HEK293 (cell line): ENCODE measurements around the gene VAV3.

ENCODE experiments used
- CTCF ChIA-PET: fragments of 350-600 bp; formaldehyde crosslinking; extraction: SDS; loops from one replicate; lab custom pipeline; 2021; ENCODE audit warnings: antibody characterized with exemption; lab: Yijun Ruan, JAX
- POLR2A ChIA-PET: fragments of 300-600 bp; formaldehyde crosslinking; extraction: SDS; loops from one replicate; lab custom pipeline; 2020; ENCODE audit warnings: antibody characterized with exemption, inconsistent platforms; lab: Yijun Ruan, JAX
- H3K27ac ChIP-seq: fragments of 200-500 bp; sonication (Bioruptor generic); 2 replicates; pipeline ENCODE4 v1.5.1; 2014; ENCODE audit warnings: low read depth, low read length, control low read depth, inconsistent platforms; ENCODE audit errors: extremely low read depth
- H3K36me3 ChIP-seq, 2 experiments: fragments of 200-500 bp in 1 of 2; sonication (Bioruptor generic) in 1 of 2; 1 replicate in 1 of 2; 2 replicates in 1 of 2; pipeline ENCODE4 v1.5.1; 2014 to 2017; ENCODE audit warnings: inconsistent platforms in 2 of 2, low read length in 2 of 2; ENCODE audit not compliant: control insufficient read depth in 2 of 2, insufficient read depth in 1 of 2
- H3K4me1 ChIP-seq: fragments of 200-500 bp; sonication (Bioruptor generic); 2 replicates; pipeline ENCODE4 v1.5.1; 2014; ENCODE audit warnings: mild to moderate bottlenecking, low read length, inconsistent platforms; ENCODE audit not compliant: control insufficient read depth, insufficient read depth
- H3K4me3 ChIP-seq: 2 replicates; pipeline ENCODE4 v1.5.1; 2011; ENCODE audit warnings: low read depth, mild to moderate bottlenecking, control low read depth, low read length, moderate library complexity
- H3K9me3 ChIP-seq: fragments of 200-500 bp; sonication (Bioruptor generic); 2 replicates; pipeline ENCODE4 v1.5.1; 2014; ENCODE audit warnings: low read depth, low read length, inconsistent platforms; ENCODE audit not compliant: control insufficient read depth, insufficient read depth
- PRDM1 ChIP-seq: fragments of 450-650 bp; formaldehyde crosslinking; IDR thresholded peaks from 2 replicates; pipeline ENCODE4; 2016; ENCODE audit warnings: missing biosample characterization, missing genetic modification characterization
- ZBTB11 ChIP-seq: fragments of 450-650 bp; formaldehyde crosslinking; conservative IDR thresholded peaks from 2 replicates; pipeline ENCODE4 v1.5.1; 2016; ENCODE audit warnings: low read depth, missing biosample characterization, missing genetic modification characterization
- ZBTB8A ChIP-seq: fragments of 450-650 bp; formaldehyde crosslinking; IDR thresholded peaks from 2 replicates; pipeline ENCODE4 v1.5.1; 2016; ENCODE audit warnings: missing biosample characterization, missing genetic modification characterization
- ZFP37 ChIP-seq: fragments of 450-650 bp; formaldehyde crosslinking; IDR thresholded peaks from 2 replicates; pipeline ENCODE4 v1.5.1; 2016; ENCODE audit warnings: missing biosample characterization, missing genetic modification characterization
- ZNF133 ChIP-seq: fragments of 450-650 bp; formaldehyde crosslinking; IDR thresholded peaks from 2 replicates; pipeline ENCODE4 v1.5.1; 2016; ENCODE audit warnings: missing biosample characterization, missing genetic modification characterization
- ZNF157 ChIP-seq: fragments of 450-650 bp; formaldehyde crosslinking; IDR thresholded peaks from 2 replicates; pipeline ENCODE4 v1.5.1; 2016; ENCODE audit warnings: missing biosample characterization, missing genetic modification characterization
- ZNF184 ChIP-seq: fragments of 450-650 bp; IDR thresholded peaks from 2 replicates; pipeline ENCODE4 v1.5.1; 2018; ENCODE audit warnings: missing biosample characterization, mild to moderate bottlenecking, missing genetic modification characterization
- ZNF19 ChIP-seq: fragments of 450-650 bp; formaldehyde crosslinking; IDR thresholded peaks from 2 replicates; pipeline ENCODE4; 2016; ENCODE audit warnings: missing biosample characterization, missing genetic modification characterization, low read depth
- ZNF23 ChIP-seq: fragments of 450-650 bp; formaldehyde crosslinking; IDR thresholded peaks from 2 replicates; pipeline ENCODE4 v1.5.1; 2016; ENCODE audit warnings: missing biosample characterization, missing genetic modification characterization, borderline replicate concordance
- ZNF394 ChIP-seq: fragments of 450-650 bp; formaldehyde crosslinking; IDR thresholded peaks from 2 replicates; pipeline ENCODE4 v1.5.1; 2016; ENCODE audit warnings: missing biosample characterization, missing genetic modification characterization, mild to moderate bottlenecking, moderate library complexity, borderline replicate concordance
- ZNF449 ChIP-seq: fragments of 450-650 bp; formaldehyde crosslinking; IDR thresholded peaks from 2 replicates; pipeline ENCODE4 v1.5.1; 2017; ENCODE audit warnings: missing biosample characterization, mild to moderate bottlenecking, missing genetic modification characterization, moderate library complexity
- ZNF473 ChIP-seq: fragments of 450-650 bp; formaldehyde crosslinking; IDR thresholded peaks from 2 replicates; pipeline ENCODE4 v1.5.1; 2017; ENCODE audit warnings: missing biosample characterization, missing genetic modification characterization
- ZNF488 ChIP-seq: fragments of 450-650 bp; formaldehyde crosslinking; IDR thresholded peaks from 2 replicates; pipeline ENCODE4 v1.5.1; 2016; ENCODE audit warnings: missing biosample characterization, missing genetic modification characterization
- ZNF510 ChIP-seq: fragments of 450-650 bp; formaldehyde crosslinking; IDR thresholded peaks from 2 replicates; pipeline ENCODE4 v1.5.1; 2018; ENCODE audit warnings: mild to moderate bottlenecking, missing genetic modification characterization, missing biosample characterization; ENCODE audit not compliant: insufficient replicate concordance
- ZNF549 ChIP-seq: fragments of 450-650 bp; IDR thresholded peaks from 2 replicates; pipeline ENCODE4 v1.5.1; 2018; ENCODE audit warnings: missing biosample characterization, missing genetic modification characterization, mild to moderate bottlenecking, inconsistent platforms, moderate library complexity
- ZNF555 ChIP-seq: fragments of 450-650 bp; formaldehyde crosslinking; conservative IDR thresholded peaks from 2 replicates; pipeline ENCODE4 v1.5.1; 2017; ENCODE audit warnings: missing biosample characterization, mild to moderate bottlenecking, missing genetic modification characterization, inconsistent platforms
- ZNF623 ChIP-seq: fragments of 450-650 bp; formaldehyde crosslinking; IDR thresholded peaks from 2 replicates; pipeline ENCODE4 v1.5.1; 2016; ENCODE audit warnings: missing biosample characterization, missing genetic modification characterization
- ZNF624 ChIP-seq: fragments of 450-650 bp; formaldehyde crosslinking; IDR thresholded peaks from 2 replicates; pipeline ENCODE4 v1.5.1; 2017; ENCODE audit warnings: missing biosample characterization, missing genetic modification characterization
- ZNF645 ChIP-seq: fragments of 450-650 bp; formaldehyde crosslinking; IDR thresholded peaks from 2 replicates; pipeline ENCODE4; 2016; ENCODE audit warnings: missing biosample characterization, missing genetic modification characterization
- ZNF670 ChIP-seq: fragments of 450-650 bp; formaldehyde crosslinking; IDR thresholded peaks from 2 replicates; pipeline ENCODE4 v1.5.1; 2016; ENCODE audit warnings: missing biosample characterization, missing genetic modification characterization, low read depth
- ZNF76 ChIP-seq: fragments of 450-650 bp; formaldehyde crosslinking; IDR thresholded peaks from 2 replicates; pipeline ENCODE4; 2016; ENCODE audit warnings: low read depth, missing biosample characterization, missing genetic modification characterization, borderline replicate concordance
- ZNF768 ChIP-seq: fragments of 450-650 bp; formaldehyde crosslinking; IDR thresholded peaks from 2 replicates; pipeline ENCODE4 v1.5.1; 2018; ENCODE audit warnings: missing biosample characterization, mild to moderate bottlenecking, missing genetic modification characterization
- ZNF777 ChIP-seq: fragments of 450-650 bp; formaldehyde crosslinking; IDR thresholded peaks from 2 replicates; pipeline ENCODE4 v1.5.1; 2017; ENCODE audit warnings: missing biosample characterization, missing genetic modification characterization, borderline replicate concordance
- ZNF792 ChIP-seq: fragments of 450-650 bp; formaldehyde crosslinking; IDR thresholded peaks from 2 replicates; pipeline ENCODE4 v1.5.1; 2016; ENCODE audit warnings: missing biosample characterization, missing genetic modification characterization
- ZNF837 ChIP-seq: fragments of 450-650 bp; formaldehyde crosslinking; IDR thresholded peaks from 2 replicates; pipeline ENCODE4 v1.5.1; 2016; ENCODE audit warnings: missing biosample characterization, missing genetic modification characterization
- ZSCAN16 ChIP-seq: fragments of 450-650 bp; formaldehyde crosslinking; IDR thresholded peaks from 2 replicates; pipeline ENCODE4 v1.5.1; 2016; ENCODE audit warnings: missing biosample characterization, missing genetic modification characterization
- ZSCAN5A ChIP-seq: fragments of 450-650 bp; formaldehyde crosslinking; IDR thresholded peaks from 2 replicates; pipeline ENCODE4 v1.5.1; 2016; ENCODE audit warnings: missing biosample characterization, missing genetic modification characterization

VAV3 gene

GRCh38 chr1:107895403-107896191, 69.4 kb downstream of the VAV3 start:
- ChIA-PET POLR2A (no interaction called here), CTCF (interaction anchor here (0.6 kb wide), 1 partner anchor 1637 kb away, joined by 4 read pairs; no protein-coding TSS in a partner anchor)
- no peaks in the 10 kb centered on the region for H3K36me3 ChIP-seq
- H3K9me3 ChIP-seq, result no peaks in the 10 kb centered on the region
- peaks cover 3% of the 10 kb centered on the region; the same call in 1 of the 2 replicates for H3K4me1 ChIP-seq
- no peak overlapping the region for H3K27ac ChIP-seq
- no peak overlapping the region for H3K4me3 ChIP-seq
- no peak for TF ChIP-seq ZNF449
- no peak for TF ChIP-seq ZSCAN5A
- no peak for TF ChIP-seq ZNF624 (tag by site-specific recombination)
- no peak for TF ChIP-seq ZNF23 (tag by site-specific recombination)
- TF ChIP-seq ZNF670 (tag by site-specific recombination), result no peak
- no peak for TF ChIP-seq ZNF157 (tag by site-specific recombination)
- no peak for TF ChIP-seq ZNF549
- no peak for TF ChIP-seq ZNF645
- TF ChIP-seq ZNF488, result no peak
- no peak for TF ChIP-seq ZNF623 (tag by site-specific recombination)
- TF ChIP-seq ZNF837, result no peak
- TF ChIP-seq ZFP37 (tag by site-specific recombination), result no peak
- TF ChIP-seq ZNF184 (tag by site-specific recombination), result no peak

- Histone ChIP-seq H3K4me1 (peaks cover 3% of the 10 kb centered on the region; the same call in 1 of the 2 replicates), H3K27ac (no peak overlapping the region)
- CTCF ChIA-PET, result interaction anchor here (1.0 kb wide), 1 partner anchor 230 kb away, joined by 4 read pairs; no protein-coding TSS in a partner anchor
- TF ChIP-seq ZNF555, result no peak
- no peak for TF ChIP-seq ZNF394
- no peak for TF ChIP-seq ZNF19 (tag by site-specific recombination)
- TF ChIP-seq ZNF768 (tag by site-specific recombination), result no peak
- no peak for TF ChIP-seq ZSCAN16 (tag by site-specific recombination)
- no peak for TF ChIP-seq PRDM1
- TF ChIP-seq ZNF777, result no peak
- no peak for TF ChIP-seq ZNF473
- no peak for TF ChIP-seq ZNF510 (tag by site-specific recombination)
- no peak for TF ChIP-seq ZNF133 (tag by site-specific recombination)
- TF ChIP-seq ZBTB8A (tag by site-specific recombination), result no peak
- no peak for TF ChIP-seq ZBTB11
- no peak for TF ChIP-seq ZNF76 (tag by site-specific recombination)
- no peak for TF ChIP-seq ZNF792 (tag by site-specific recombination)
Measured at GRCh38 chr1:107894605-107895004, 70.4 kb downstream of the VAV3 start.

More at GRCh38 chr1:107894605-107895004, 70.4 kb downstream of the VAV3 start:
- POLR2A ChIA-PET, result no interaction called here
- H3K36me3 ChIP-seq, result no peaks in the 10 kb centered on the region
- H3K9me3 ChIP-seq, result no peaks in the 10 kb centered on the region
- no peak overlapping the region for H3K4me3 ChIP-seq
